K562 treated with DMSO at 1 percent for 4 hours (cell line): Measurements from ENCODE around the gene NQO2. TPM values are rescaled to one million over a fixed set of nuclear protein-coding genes. Genes with fewer than 3 reads are reported as not detected.

ENCODE experiments used
- total RNA-seq: library from RNA; unstranded; fragments of 300-600 nt; gene quantifications from 2 replicates; pipeline ENCODE4 v1.2.3, GENCODE V29; 2022; ENCODE audit not compliant: insufficient read depth

Gene NQO2
- total RNA-seq, result 288 and 325 TPM in 2 replicates

GRCh38 chr6:2999618-3000557 lies at the start of gene NQO2:
TSS of gene NQO2 (plus strand) at chr6:2999894. CDS start at chr6:3006553, 6,659 bp downstream.

GRCh38 chr6:2971420-2972218 lies 28.1 kb upstream of the NQO2 start, which contains the start of gene SERPINB6:
TSS of gene SERPINB6 (minus strand) at chr6:2971567. CDS start at chr6:2959332, 12,235 bp downstream.

GRCh38 chr6:3068329-3069214 lies 68.9 kb downstream of the NQO2 start, which contains the start of gene RIPK1:
TSS of gene RIPK1 (plus strand) at chr6:3068494. CDS start at chr6:3076824, 8,330 bp downstream.

Other genes with a start within 250 kb of the NQO2 start
- gene MYLK4, start 249.0 kb upstream of the NQO2 start, total RNA-seq, result 0.13 and 0.27 TPM in 2 replicates
- 54.6 and 56.1 TPM in 2 replicates for gene WRNIP1, start 234.5 kb upstream of the NQO2 start, total RNA-seq
- gene SERPINB1, start 158.0 kb upstream of the NQO2 start, total RNA-seq, result 56.1 and 63.1 TPM in 2 replicates
- gene SERPINB9, start 96.6 kb upstream of the NQO2 start, total RNA-seq, result 8.0 and 13.8 TPM in 2 replicates
- 220 and 221 TPM in 2 replicates for gene SERPINB6, start 28.3 kb upstream of the NQO2 start, total RNA-seq
- 27.7 and 31.5 TPM in 2 replicates for gene RIPK1, start 68.6 kb downstream of the NQO2 start, total RNA-seq
- gene BPHL, start 118.8 kb downstream of the NQO2 start, total RNA-seq, result 6.7 and 8.8 TPM in 2 replicates
- 129 and 133 TPM in 2 replicates for gene TUBB2A, start 157.7 kb downstream of the NQO2 start, total RNA-seq
- 12.9 and 13.1 TPM in 2 replicates for gene TUBB2B, start 227.8 kb downstream of the NQO2 start, total RNA-seq